ACHN (cell line): ENCODE measurements around the gene NHERF2.

Source experiments
- DNase-seq: peaks from one replicate; pipeline ENCODE4 v3.0.0-alpha.2; 2015
- in situ Hi-C: cut with HindIII; loops from 2 replicates; pipeline ENCODE4 v1.10.0; 2017; ENCODE audit warnings: low sequenced_read_pairs, low pct_ligation_motif_present, low pct_unique_long_range_greater_than_20kb

NHERF2 gene

DNA sequence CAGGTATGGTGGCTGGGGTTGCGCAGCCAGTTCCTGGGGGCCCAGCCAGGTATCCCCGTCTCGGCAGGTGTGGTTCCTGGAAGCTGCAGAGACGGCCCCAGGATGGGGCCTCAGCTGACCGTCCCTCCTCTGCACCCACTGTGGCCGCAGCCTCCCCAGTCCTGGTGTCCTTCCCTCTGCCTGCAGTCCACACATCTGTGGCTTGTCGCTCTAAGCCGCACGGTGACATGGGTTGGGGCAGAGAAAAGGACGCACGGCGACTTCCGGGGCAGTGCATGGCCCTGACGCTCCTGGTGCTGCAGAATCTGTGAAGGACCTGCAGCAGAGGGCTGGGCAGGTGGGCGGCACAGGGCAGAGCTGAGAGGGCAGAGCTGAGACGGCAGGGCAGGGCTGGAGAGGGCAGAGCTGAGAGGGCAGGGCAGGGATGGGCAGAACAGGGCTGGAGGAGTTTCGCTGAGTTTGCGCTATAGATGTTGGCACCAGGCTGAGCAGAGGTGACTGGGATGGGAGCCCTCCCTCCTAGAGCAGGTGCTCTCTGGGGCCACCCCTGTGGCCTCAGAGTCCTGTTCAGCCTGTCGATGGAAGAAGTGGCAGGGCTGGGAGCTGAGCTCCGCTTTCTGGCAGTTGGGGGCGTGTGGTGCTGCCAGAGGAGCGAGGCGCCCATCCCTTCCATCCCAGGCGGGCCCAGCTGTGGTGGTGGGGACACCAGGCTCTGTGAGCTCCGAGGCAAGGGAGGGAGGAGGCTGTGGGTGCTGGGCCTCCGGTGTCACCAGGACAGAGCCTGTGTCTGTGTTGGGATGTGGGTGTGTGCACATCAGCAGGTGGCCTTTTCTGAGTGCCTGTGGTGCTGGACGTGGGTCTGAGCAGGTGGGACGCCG lies 44.1 kb downstream of the NHERF2 start:
- DNase-seq: no peak
- in situ Hi-C loops: no loop called here

DNA sequence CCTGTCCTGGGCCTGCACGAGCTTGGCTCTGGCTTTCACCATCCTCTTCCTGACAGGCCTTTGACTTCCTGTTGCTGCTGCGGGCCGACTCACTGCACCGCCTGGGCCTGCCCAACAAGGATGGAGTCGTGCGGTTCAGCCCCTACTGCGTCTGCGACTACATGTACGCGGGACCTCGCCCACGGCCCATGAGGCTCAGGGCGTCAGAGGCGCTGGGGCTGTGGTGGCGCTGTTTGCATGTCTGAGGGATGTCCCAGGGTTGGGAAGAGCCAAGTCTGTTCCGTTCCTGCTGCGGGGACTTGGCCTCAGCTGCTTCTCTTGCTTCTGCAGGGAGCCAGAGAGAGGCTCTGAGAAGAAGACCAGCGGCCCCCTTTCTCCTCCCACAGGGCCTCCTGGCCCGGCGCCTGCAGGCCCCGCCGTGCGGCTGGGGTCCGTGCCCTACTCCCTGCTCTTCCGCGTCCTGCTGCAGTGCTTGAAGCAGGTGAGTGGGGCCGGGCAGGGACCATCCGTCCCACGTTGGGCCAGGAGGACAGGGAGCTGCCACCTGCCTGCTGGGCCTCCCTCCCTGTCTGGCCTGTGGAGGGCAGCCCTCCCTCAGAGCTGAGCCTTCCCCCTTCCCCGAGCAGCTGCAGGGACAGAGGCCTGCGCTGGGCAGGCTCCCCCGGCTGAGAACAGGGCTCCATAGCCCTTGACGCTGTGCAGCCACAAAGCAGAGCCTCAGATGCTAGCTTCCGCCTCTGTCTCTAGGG lies 44.9 kb downstream of the NHERF2 start:
- in situ Hi-C loops: no loop called here
- DNase-seq: no peak

DNA sequence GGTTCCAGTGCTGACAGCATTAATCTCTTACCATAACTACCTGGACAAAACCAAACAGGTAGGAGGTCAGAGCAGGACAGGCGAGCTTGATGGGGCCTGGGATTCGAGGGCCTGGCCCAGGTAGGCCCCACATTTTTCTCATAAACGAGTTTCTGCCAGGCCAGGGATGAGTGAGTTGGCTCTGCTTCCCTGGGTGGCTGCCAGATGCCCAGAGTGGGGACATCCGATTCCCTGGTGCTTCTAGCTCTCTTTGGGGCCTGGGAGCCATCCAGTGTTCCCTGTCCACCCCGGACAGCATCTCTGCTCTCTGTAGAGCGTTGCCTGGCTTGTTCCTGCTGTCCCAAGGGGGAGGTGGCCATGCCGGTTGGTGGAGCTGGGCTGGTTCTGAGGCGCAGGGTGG lies 46.2 kb downstream of the NHERF2 start:
- in situ Hi-C loops: no loop called here

DNA sequence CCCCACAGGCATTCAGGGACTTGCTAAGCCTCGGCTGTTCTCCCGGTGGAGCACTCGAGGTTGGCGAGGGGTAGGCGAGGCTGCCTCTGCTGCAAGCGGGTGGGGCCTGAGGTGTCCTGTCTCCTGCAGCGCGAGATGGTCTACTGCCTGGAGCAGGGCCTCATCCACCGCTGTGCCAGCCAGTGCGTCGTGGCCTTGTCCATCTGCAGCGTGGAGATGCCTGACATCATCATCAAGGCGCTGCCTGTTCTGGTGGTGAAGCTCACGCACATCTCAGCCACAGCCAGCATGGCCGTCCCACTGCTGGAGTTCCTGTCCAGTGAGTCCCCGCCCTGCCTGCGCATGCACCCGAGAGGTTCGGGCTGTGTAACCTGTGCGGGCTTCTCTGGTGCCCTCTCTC lies 47.4 kb downstream of the NHERF2 start:
- DNase-seq: no peak
- in situ Hi-C loops: no loop called here

More for the DNA sequence above, 46.2 kb downstream of the NHERF2 start:
- no peak for DNase-seq

DNA sequence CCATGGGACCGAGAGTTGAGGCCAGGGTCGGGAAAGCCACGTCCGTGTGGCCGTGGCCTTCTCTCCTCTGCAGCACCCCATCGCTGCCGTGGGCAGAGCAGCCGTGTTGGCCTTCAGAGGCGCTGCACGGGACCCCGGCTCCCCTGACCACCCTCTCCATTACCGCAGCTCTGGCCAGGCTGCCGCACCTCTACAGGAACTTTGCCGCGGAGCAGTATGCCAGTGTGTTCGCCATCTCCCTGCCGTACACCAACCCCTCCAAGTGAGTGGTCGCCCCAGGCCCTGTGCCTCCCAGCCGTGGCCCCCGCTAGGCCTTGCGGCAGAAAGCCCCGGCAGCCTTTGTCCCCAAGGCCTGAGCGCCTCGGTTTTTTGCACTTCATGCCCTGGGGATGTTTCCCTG lies 48.9 kb downstream of the NHERF2 start:
- in situ Hi-C loops: no loop called here
- DNase-seq: no peak

DNA sequence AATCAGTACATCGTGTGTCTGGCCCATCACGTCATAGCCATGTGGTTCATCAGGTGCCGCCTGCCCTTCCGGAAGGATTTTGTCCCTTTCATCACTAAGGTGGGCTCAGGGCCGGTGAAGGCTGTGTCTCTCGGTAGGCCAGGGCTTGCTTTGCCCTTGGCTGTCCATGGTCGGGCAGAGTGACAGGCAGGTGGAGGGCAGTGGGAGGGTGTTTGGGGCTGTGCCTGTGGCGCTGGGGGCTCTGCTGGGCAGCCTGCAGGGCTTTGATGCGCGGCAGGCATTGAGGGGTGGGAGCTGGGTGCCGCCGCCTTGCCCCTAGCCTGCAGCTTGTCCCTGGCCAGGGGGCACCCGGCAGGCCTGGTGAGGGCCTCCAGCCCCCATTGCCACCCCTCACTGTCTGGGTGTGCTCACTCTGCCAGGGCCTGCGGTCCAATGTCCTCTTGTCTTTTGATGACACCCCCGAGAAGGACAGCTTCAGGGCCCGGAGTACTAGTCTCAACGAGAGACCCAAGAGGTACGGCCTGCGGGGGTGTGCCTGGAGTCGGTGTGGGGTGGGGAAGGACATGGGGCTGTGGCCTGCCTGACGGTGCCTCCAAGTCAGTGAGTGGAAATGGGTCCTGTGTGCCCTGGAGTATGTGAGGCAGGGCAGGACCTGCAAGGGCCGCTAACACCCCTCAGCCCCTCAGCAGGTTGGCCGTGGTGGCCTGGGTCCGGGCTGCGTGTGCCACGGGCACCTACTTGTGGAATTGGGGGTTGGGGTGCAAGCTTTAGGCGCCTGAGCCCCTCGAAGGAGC lies 49.6 kb downstream of the NHERF2 start:
- no peak for DNase-seq
- in situ Hi-C loops: no loop called here

DNA sequence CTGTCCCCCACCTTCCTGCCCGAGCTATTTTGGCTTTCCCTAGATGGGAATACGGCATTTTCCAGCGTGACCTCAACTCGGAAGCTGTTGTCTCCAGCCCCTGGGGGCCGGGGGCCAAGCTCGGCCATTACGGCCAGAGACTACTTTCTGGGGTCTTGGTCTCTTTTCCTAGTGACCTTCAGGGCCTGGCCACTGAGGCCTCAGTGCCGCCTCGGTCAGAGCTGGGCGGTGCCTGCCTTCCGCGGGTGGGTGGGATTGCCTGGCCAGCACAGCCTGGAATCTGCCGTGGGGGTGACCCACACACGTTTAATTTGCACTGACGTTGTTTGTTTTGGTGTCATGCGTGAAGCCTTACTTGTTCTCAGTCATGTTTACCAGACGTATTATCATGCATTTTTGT lies 50.3 kb downstream of the NHERF2 start:
- no peak for DNase-seq
- in situ Hi-C loops: no loop called here

DNA sequence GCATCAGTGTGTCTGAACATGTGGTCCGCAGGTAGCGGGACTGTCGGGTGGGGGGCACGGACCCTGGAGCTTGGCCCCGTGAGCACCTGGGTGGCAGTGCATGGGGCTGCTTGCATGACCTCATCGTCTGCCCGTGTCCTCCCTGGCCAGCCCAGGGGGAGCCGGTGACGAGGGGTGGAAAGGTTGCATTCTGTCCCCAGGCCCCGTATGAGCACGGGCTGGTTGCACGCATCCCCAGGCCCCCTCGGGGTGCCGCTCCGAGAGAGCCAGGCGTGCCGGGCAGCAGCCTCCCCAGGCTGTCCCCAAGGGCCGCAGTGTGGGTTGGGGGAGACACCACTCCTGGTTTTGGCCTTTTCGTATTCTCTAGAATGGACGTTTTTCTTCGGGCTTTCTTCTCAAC lies 51.0 kb downstream of the NHERF2 start:
- DNase-seq: no peak
- in situ Hi-C loops: no loop called here

DNA sequence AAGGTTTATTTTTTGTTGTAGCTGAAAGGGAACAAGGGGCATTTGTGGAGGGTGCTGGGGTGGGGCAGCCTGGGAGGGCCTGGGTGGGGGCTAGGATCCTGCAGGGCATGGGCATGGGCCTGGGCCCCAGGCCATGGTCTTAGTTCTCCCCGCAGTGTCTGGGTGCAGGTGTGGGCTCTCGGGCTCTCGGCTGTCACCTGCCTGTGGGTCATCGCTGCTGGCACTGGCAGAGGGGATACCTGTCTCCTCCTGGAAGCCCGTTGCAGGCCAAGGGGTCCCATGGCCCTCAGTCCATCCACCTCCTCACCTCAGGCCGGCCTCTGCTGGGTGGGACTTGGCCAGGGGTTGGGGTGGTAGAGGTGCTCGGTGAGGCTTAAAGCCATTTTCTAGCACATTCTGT lies 51.4 kb downstream of the NHERF2 start:
- no peak for DNase-seq
- in situ Hi-C loops: no loop called here

DNA sequence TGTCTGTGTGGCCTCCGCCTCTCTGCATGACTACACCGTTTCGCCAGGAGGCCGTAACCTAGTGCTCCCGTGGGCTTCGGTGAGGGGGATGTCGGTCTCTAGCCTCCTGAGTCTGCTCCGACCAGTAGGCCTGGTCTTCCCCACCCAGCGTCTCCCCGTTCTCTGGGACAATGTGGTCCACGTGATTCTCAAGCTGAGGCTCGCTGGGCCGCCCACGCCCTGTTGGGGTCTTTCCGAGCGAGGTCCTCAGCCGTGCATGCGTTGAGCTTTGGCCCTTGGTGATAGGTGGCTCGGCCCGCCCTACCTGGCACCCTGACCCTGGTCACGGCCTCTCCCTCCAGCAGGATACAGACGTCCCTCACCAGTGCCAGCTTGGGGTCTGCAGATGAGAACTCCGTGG lies 52.0 kb downstream of the NHERF2 start:
- no peak for DNase-seq
- in situ Hi-C loops: no loop called here

DNA sequence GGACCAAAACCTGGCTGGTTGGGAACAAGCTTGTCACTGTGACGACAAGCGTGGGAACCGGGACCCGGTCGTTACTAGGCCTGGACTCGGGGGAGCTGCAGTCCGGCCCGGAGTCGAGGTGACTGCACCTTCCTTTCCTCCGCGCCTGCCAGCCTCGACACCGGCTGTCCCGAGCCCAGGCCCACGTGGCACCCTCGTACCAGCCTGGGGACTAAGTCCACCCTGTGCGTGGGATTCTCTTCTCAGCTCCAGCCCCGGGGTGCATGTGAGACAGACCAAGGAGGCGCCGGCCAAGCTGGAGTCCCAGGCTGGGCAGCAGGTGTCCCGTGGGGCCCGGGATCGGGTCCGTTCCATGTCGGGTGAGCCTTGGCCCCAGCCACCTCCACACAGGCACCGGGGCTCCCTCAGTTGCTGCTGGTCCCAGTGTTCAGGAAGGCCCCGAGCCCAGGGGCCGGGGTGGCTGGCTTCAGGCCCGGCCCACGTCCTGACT lies 52.7 kb downstream of the NHERF2 start:
- in situ Hi-C loops: no loop called here
- DNase-seq: no peak

DNA sequence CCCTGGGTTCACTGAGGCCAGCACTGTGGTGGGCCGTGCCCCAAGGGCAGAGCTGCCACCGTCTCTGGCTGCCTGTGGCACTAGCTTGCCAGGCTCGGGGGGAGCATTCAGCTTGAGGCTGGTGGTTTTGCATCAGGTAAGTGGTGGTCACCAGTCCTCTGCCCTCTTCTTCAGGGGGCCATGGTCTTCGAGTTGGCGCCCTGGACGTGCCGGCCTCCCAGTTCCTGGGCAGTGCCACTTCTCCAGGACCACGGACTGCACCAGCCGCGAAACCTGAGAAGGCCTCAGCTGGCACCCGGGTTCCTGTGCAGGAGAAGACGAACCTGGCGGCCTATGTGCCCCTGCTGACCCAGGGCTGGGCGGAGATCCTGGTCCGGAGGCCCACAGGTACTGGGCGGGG lies 53.3 kb downstream of the NHERF2 start:
- in situ Hi-C loops: no loop called here
- no peak for DNase-seq

DNA sequence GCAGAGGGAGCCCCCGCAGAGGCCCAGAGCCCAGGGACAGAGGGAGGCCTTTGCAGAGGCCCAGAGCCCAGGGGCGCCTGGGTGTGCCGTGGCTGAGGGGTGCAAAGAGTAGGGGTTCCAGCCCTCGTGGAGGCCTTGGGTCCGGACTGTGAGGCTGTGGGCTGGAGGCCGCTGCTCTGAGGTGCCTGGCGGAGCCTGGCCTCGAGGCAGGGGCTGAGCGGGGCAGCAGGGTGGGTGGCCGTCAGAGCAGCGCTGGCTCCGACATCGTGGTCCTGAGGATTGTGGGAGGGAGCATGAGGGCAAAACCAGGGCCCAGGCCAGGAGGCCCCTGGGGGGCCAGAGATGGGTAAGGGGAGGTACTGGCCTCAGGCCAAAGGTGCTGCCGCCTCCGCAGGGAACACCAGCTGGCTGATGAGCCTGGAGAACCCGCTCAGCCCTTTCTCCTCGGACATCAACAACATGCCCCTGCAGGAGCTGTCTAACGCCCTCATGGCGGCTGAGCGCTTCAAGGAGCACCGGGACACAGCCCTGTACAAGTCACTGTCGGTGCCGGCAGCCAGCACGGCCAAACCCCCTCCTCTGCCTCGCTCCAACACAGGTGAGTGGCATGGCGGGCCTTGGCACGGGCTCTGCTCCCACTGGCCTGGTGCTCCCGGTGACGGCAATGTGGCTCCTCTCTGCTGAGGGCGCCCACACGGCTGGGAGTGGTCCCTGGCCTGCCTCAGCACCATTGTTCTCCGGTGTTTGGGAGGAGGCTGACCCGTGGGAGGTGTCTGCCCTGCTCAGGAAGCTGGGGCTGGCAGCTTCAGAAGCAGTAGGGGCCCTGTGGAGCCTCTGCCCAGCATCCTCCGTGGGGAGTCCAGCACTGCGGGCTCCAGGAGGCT lies 54.7 kb downstream of the NHERF2 start:
- DNase-seq: no peak
- in situ Hi-C loops: no loop called here

DNA sequence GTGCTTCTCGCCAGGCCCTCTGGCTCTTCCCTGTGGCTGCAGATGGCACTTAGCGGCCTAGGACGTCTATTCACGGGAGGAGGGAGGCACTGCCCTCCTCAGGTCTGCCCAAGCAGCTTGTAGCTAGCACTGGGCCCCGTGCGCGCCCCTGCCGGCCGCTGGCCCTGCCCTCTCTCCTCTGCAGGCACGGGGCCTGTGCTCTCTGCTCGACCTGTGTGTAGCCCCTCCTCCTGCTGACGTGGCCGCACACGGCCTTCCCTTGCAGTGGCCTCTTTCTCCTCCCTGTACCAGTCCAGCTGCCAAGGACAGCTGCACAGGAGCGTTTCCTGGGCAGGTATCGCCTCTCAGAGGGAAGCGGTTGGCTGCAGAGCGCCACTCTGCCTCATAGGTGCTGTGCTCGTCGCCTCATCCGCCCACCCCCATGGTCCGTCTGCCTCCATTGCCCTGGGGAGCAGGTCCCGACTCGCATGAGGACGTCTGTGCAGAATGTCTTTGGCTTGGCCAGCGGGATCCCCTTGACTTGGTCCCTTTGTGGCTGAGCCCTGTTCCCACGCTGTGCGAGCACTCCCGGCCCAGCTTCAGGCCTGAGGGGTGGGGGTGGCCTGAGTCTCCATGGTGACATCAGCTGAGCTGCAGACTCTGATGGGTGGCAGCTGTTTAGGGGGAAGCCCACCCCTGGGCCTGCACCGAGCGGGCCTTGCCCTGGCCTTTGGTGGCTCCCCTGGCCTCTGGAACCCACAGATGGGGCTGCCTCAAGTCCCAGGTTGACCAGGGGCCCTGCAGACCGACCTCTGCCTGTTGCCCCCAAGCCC lies 55.7 kb downstream of the NHERF2 start:
- no peak for DNase-seq
- in situ Hi-C loops: no loop called here

DNA sequence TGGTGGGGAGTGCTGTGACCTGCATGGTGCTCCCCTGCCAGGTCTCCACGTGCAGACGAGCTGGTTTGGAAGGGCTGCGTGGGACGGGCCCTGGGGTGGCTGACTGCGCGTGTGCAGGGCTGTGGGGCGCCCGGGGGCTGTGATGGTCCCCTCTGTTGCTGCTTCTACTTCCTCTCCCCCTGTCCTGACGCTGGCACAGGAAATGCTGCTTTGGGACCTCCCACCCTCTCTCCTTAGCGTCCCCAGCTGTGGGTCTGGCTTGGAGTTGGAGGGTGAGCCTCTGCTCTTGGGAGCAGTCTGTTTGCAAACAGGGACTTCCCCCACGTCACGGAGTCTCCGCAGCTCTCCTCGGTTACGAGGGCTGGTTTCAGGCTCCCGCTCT lies 56.3 kb downstream of the NHERF2 start:
- in situ Hi-C loops: no loop called here

DNA sequence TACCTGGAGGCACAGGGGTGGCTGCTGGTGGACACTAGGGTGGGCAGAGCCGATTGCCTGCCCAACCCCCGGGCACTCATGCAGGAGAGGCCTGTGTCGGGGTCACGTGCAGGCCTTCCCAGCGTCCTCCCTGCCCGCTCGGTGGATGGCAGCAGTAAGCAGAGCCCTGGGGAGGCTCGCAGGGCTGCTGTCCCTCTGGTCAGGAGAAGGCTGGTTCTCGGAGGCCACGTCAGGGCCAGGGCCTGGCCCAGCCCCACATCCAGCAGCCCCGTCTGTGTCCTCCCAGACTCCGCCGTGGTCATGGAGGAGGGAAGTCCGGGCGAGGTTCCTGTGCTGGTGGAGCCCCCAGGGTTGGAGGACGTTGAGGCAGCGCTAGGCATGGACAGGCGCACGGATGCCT lies 56.7 kb downstream of the NHERF2 start:
- DNase-seq: no peak
- in situ Hi-C loops: no loop called here

More for the DNA sequence above, 56.3 kb downstream of the NHERF2 start:
- no peak for DNase-seq
